Stomach (tissue), 9 donors: ENCODE data around the gene SHQ1. TPM values are rescaled to one million over a fixed set of nuclear protein-coding genes. Genes with fewer than 3 reads are reported as not detected.

Source experiments
- DNase-seq, 2 donors: peaks; one replicate each; pipeline versions ENCODE4 v3.0.0 to v3.0.0-alpha.2; 2013 to 2019
- H3K27ac ChIP-seq, 5 donors: fragments of 200-600 bp in 4 of 5; sonication (generic) in 4 of 5; one replicate each; pipeline ENCODE4 v1.5.1; 2013 to 2019; ENCODE audit warnings: mild to moderate bottlenecking in 1 of 5, moderate library complexity in 1 of 5
- H3K27me3 ChIP-seq, 3 donors: fragments of 200-600 bp; sonication (generic); one replicate each; pipeline ENCODE4 v1.5.1; 2017 to 2019; ENCODE audit warnings: mixed run types in 1 of 3
- H3K36me3 ChIP-seq, 4 donors: fragments of 200-600 bp; sonication (generic); 1 replicate in 3 of 4; 2 replicates in 1 of 4; pipeline ENCODE4 v1.5.1; 2016 to 2019
- H3K4me1 ChIP-seq, 4 donors: fragments of 200-600 bp; sonication (generic); one replicate each; pipeline ENCODE4 v1.5.1; 2016 to 2019
- H3K4me3 ChIP-seq, 4 donors: fragments of 200-600 bp; sonication (generic) in 3 of 4; one replicate each; pipeline ENCODE4 v1.5.1; 2016 to 2019; ENCODE audit warnings: mild to moderate bottlenecking in 1 of 4
- H3K9me3 ChIP-seq, 4 donors: fragments of 200-600 bp; sonication (generic); one replicate each; pipeline ENCODE4 v1.5.1; 2016 to 2019
- EP300 ChIP-seq: sonication (generic); formaldehyde crosslinking; IDR thresholded peaks from one replicate; pipeline ENCODE4 v1.6.1; 2017; ENCODE audit warnings: antibody characterized with exemption
- POLR2A ChIP-seq, 4 donors: fragments of 450-650 bp; IDR thresholded peaks; one replicate each; pipeline ENCODE4 v1.6.1; 2016; ENCODE audit warnings: antibody characterized with exemption in 4 of 4, control low read depth in 2 of 4, mild to moderate bottlenecking in 1 of 4, moderate library complexity in 1 of 4
- POLR2AphosphoS5 ChIP-seq, 3 donors: sonication (generic); formaldehyde crosslinking; IDR thresholded peaks; one replicate each; pipeline ENCODE4 v1.6.1; 2016; ENCODE audit warnings: antibody characterized with exemption in 3 of 3
- WGBS, 5 donors: extraction: QIAGEN DNeasy Blood & Tissue Kit in 3 of 5; methylation state at CpG; one replicate each; pipeline versions ENCODE4 v1.1.5 to v1.1.7; 2013 to 2018; 5-methylcytosine and 5-hydroxymethylcytosine counted together
- intact Hi-C: fragments of 100-400 bp; cut with DNase I; formaldehyde crosslinking; loops from one replicate; pipeline ENCODE4 v1.15.1; 2023; ENCODE audit warnings: low total_unique reads
- polyA plus RNA-seq, 3 donors: library from polyadenylated mRNA; stranded (reverse); fragments of 200-250 nt; gene quantifications; one replicate each; pipeline ENCODE4 v1.2.3, GENCODE V29; 2013
- total RNA-seq, 5 donors: library from RNA; depleted of rRNA; stranded (reverse); fragments of >200 nt; gene quantifications; one replicate each; pipeline versions ENCODE4 v1.1.0 to v1.2.3, GENCODE V29; 2014 to 2016
- TF ChIP-seq, protein P1 (sequence below), 7 experiments: fragments of 450-650 bp in 4 of 7; fragments of 200-600 bp in 3 of 7; sonication (generic) in 3 of 7; IDR thresholded peaks; one replicate each; pipeline ENCODE4 v1.5.1; 2016 to 2019; ENCODE audit warnings: antibody characterized with exemption in 7 of 7, control low read depth in 2 of 7, mild to moderate bottlenecking in 1 of 7
- donor health status: healthy with polysubstance abuse.
- donor health status: Bipolar disorder and iron deficiency.
- donor health status: healthy.

SHQ1 gene
- total and polyA plus RNA-seq, 8 donors: 7.5 to 77.9 (median 12.0) TPM

DNA sequence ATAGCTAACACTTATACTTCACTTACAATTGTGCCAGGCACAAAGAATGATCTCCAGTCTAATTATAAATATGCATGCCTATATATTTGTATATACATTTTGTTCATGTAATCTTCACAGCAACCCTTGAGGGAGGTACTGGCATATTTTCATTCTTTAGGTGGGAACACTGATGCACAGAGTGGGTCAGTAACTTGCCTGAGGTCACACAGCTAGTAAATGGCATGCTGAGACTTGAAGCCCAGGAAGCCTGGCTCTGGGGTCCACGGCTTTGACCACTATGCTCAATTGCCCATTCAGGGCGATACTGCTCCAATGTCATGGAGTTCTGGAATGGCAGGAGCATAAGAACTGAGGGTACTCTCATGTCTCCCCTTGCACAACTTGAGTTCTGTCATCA, 139.8 kb downstream of the SHQ1 start:
- 80 to 90% (median 83%) methylated on average over 2 of the region's 2 CpGs for WGBS, 5 donors
- H3K27ac ChIP-seq: no peak overlapping the region
- no peak for TF ChIP-seq EP300
- no peak for TF ChIP-seq POLR2A (IDR thresholded peaks at IDR 0.05)
- TF ChIP-seq POLR2AphosphoS5 (IDR thresholded peaks at IDR 0.05): no peak
- TF ChIP-seq, protein P1, sequence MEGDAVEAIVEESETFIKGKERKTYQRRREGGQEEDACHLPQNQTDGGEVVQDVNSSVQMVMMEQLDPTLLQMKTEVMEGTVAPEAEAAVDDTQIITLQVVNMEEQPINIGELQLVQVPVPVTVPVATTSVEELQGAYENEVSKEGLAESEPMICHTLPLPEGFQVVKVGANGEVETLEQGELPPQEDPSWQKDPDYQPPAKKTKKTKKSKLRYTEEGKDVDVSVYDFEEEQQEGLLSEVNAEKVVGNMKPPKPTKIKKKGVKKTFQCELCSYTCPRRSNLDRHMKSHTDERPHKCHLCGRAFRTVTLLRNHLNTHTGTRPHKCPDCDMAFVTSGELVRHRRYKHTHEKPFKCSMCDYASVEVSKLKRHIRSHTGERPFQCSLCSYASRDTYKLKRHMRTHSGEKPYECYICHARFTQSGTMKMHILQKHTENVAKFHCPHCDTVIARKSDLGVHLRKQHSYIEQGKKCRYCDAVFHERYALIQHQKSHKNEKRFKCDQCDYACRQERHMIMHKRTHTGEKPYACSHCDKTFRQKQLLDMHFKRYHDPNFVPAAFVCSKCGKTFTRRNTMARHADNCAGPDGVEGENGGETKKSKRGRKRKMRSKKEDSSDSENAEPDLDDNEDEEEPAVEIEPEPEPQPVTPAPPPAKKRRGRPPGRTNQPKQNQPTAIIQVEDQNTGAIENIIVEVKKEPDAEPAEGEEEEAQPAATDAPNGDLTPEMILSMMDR (IDR thresholded peaks at IDR 0.05): no peak
- intact Hi-C loops: no loop called here
- H3K9me3 ChIP-seq: no peaks in the 10 kb centered on the region
- no peaks in the 10 kb centered on the region for H3K36me3 ChIP-seq
- H3K4me3 ChIP-seq: no peak overlapping the region
- no peak for DNase-seq
- H3K27me3 ChIP-seq: no peaks in the 10 kb centered on the region
- no peaks in the 10 kb centered on the region for H3K4me1 ChIP-seq

DNA sequence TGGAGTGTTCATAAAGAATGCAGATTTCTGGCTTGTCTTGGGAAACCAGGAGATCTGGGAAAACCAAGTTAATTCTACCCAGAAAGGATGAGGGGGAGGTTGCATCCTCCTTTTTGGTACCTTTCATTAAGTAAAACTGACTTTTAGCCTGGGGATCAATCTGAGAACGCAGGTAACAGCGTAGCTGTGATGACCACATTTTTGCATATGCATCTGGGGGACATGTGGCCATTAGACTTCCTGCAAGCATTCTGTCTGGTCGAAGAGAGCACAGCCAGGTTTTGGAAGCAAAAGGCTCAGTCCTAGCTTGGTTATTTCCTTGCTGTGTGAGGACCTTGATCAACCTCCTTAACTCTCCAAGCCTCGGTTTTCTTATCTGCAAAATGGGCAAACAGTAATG, 145.2 kb downstream of the SHQ1 start:
- Histone ChIP-seq H3K27me3 (peaks cover 0 to 3% (median 0%) of the 10 kb centered on the region in 3 donors), H3K4me1 (no peaks in the 10 kb centered on the region), H3K9me3 (no peaks in the 10 kb centered on the region), H3K36me3 (no peaks in the 10 kb centered on the region), H3K27ac (no peak overlapping the region), H3K4me3 (no peak overlapping the region)
- TF ChIP-seq, protein P1 (IDR thresholded peaks at IDR 0.05): no peak
- TF ChIP-seq POLR2AphosphoS5 (IDR thresholded peaks at IDR 0.05) (no peak), POLR2A (IDR thresholded peaks at IDR 0.05) (no peak), EP300 (no peak)
- intact Hi-C loops: no loop called here
- DNase-seq: no peak
- WGBS, 5 donors: 82 to 90% (median 88%) methylated on average over 4 of the region's 4 CpGs

DNA sequence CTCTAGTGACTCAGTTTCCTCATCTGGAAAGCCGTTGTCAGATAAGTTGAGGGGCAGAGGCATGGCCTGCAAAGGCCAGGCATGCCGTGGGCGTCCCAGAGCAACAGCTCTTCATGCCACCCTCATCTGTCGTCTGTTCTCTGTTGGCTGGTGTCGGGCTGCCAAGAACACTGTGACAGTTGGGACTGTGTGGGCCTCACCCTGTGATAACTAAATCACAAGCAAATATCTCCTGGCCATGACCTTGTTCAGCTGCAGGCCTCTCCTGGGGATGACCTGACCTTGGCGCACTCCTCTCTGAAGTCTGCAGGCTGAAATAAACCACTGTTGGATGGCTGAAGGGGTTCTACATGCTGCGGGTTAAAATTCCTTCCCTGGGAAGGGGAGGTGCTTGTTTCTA, 145.9 kb downstream of the SHQ1 start:
- peaks cover 0 to 3% (median 0%) of the 10 kb centered on the region in 3 donors for H3K27me3 ChIP-seq
- WGBS, 5 donors: 82 to 91% (median 90%) methylated on average over 6 to 7 of the region's 7 CpGs
- TF ChIP-seq EP300: no peak
- no peak for TF ChIP-seq POLR2A (IDR thresholded peaks at IDR 0.05)
- TF ChIP-seq, protein P1 (IDR thresholded peaks at IDR 0.05): no peak
- no peak for TF ChIP-seq POLR2AphosphoS5 (IDR thresholded peaks at IDR 0.05)
- H3K4me1 ChIP-seq: no peaks in the 10 kb centered on the region
- no peak overlapping the region for H3K27ac ChIP-seq
- intact Hi-C loops: no loop called here
- no peaks in the 10 kb centered on the region for H3K9me3 ChIP-seq
- H3K4me3 ChIP-seq: no peak overlapping the region
- DNase-seq: no peak
- no peaks in the 10 kb centered on the region for H3K36me3 ChIP-seq

DNA sequence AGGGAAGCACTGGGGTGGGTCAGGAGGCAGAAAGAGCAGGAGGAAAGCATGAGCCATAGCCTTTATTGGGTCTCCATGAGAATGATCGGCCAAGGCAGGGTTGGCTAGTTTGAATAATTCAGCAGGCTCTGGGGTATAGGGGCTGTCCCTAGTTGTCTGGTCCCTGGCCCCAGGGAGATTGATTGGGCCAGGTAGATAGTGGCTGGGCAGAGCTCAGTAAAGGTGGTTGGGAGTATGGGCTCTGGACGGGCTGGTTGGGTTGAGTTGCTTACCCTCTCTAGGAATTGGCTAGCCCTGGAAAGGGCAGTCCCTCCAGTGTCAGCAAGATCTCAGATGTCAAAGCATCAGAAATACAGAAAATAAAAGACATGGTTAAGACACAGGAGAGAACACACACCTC, 148.1 kb downstream of the SHQ1 start:
- Histone ChIP-seq H3K4me1 (no peaks in the 10 kb centered on the region), H3K27me3 (peaks cover 0 to 3% (median 0%) of the 10 kb centered on the region in 3 donors), H3K9me3 (no peaks in the 10 kb centered on the region), H3K4me3 (no peak overlapping the region), H3K36me3 (no peaks in the 10 kb centered on the region), H3K27ac (no peak overlapping the region)
- 82 to 91% (median 87%) methylated on average over 2 of the region's 2 CpGs for WGBS, 5 donors
- DNase-seq: no peak
- intact Hi-C loops: no loop called here
- TF ChIP-seq, protein P1 (IDR thresholded peaks at IDR 0.05): no peak
